Stimulated activated CD4-positive, alpha-beta T cell treated with anti-CD3 and anti-CD28 coated beads, Interleukin-15, amount 100 ng/mL, for 1 hour (primary cell): ENCODE data around the gene STXBP6.
"Not testable (repeated sequence)": the region's sequence is repeated elsewhere in the genome, so short reads cannot be mapped to it uniquely, and the experiment has no call there.

Source experiments
- DNase-seq, 2 donors: peaks; one replicate each; pipeline ENCODE4 v3.0.0-alpha.2; 2020; ENCODE audit warnings: low read depth in 1 of 2, low spot score in 1 of 2

STXBP6 gene

GRCh38 chr14:24806061-24806678, 243.8 kb downstream of the STXBP6 start:
- peak in 1 of 2 donors; percentile 3 for DNase-seq

GRCh38 chr14:24804552-24805212, 245.3 kb downstream of the STXBP6 start:
- no peak for DNase-seq

- no peak for DNase-seq
Measured at GRCh38 chr14:24803933-24804494, 245.9 kb downstream of the STXBP6 start.

- not testable (repeated sequence) for DNase-seq
Measured at GRCh38 chr14:24803426-24803825, 246.5 kb downstream of the STXBP6 start.

GRCh38 chr14:24802236-24802635, 247.7 kb downstream of the STXBP6 start:
- DNase-seq: no peak

GRCh38 chr14:24801024-24801423, 248.9 kb downstream of the STXBP6 start:
- no peak for DNase-seq

GRCh38 chr14:24798911-24799462, 251.0 kb downstream of the STXBP6 start:
- DNase-seq: no peak

- no peak for DNase-seq
Measured at GRCh38 chr14:24795406-24795805, 254.5 kb downstream of the STXBP6 start.

GRCh38 chr14:24794644-24795305, 255.2 kb downstream of the STXBP6 start:
- DNase-seq: no peak

- no peak for DNase-seq
Measured at GRCh38 chr14:24790196-24790595, 259.8 kb downstream of the STXBP6 start.

- DNase-seq: no peak
Measured at GRCh38 chr14:24789378-24789884, 260.5 kb downstream of the STXBP6 start.

GRCh38 chr14:24785698-24786097, 264.2 kb downstream of the STXBP6 start:
- no peak for DNase-seq

GRCh38 chr14:24784981-24785380, 265.0 kb downstream of the STXBP6 start:
- DNase-seq: no peak

- DNase-seq: no peak
Measured at GRCh38 chr14:24783791-24784190, 266.2 kb downstream of the STXBP6 start.

- DNase-seq: no peak
Measured at GRCh38 chr14:24780281-24780680, 269.7 kb downstream of the STXBP6 start.

- DNase-seq: no peak
Measured at GRCh38 chr14:24777678-24778077, 272.3 kb downstream of the STXBP6 start.

- no peak for DNase-seq
Measured at GRCh38 chr14:24775950-24776349, 274.0 kb downstream of the STXBP6 start.

- DNase-seq: no peak
Measured at GRCh38 chr14:24774187-24774915, 275.6 kb downstream of the STXBP6 start.

GRCh38 chr14:24773564-24773963, 276.4 kb downstream of the STXBP6 start:
- DNase-seq: not testable (repeated sequence)

GRCh38 chr14:24766434-24766833, 283.5 kb downstream of the STXBP6 start:
- DNase-seq: no peak

GRCh38 chr14:24761141-24761540, 288.8 kb downstream of the STXBP6 start:
- DNase-seq: no peak
